Right atrium auricular region (tissue), 2 donors: ENCODE measurements around the gene CDK15. TPM values are rescaled to one million over a fixed set of nuclear protein-coding genes. Genes with fewer than 3 reads are reported as not detected.

Experiments
- DNase-seq: peaks from one replicate; pipeline ENCODE4 v3.0.0-alpha.2; 2019; ENCODE audit warnings: low spot score
- H3K27ac ChIP-seq, 2 donors: fragments of 200-600 bp; sonication (generic); 1 replicate in 1 of 2; 2 replicates in 1 of 2; pipeline ENCODE4 v1.5.1; 2016 to 2019
- H3K27me3 ChIP-seq, 2 donors: fragments of 200-600 bp; sonication (generic); one replicate each; pipeline versions ENCODE4 v1.5.1 to v1.6.0; 2017 to 2019
- H3K36me3 ChIP-seq: fragments of 200-600 bp; sonication (generic); one replicate; pipeline ENCODE4 v1.5.1; 2016
- H3K4me1 ChIP-seq, 2 donors: fragments of 200-600 bp; sonication (generic); one replicate each; pipeline versions ENCODE4 v1.5.1 to v1.6.0; 2017 to 2019
- H3K4me3 ChIP-seq, 2 donors: fragments of 200-600 bp; sonication (generic); 1 replicate in 1 of 2; 2 replicates in 1 of 2; pipeline ENCODE4 v1.5.1; 2017 to 2019; ENCODE audit warnings: mild to moderate bottlenecking in 1 of 2, moderate library complexity in 1 of 2
- H3K9me3 ChIP-seq, 2 donors: fragments of 200-600 bp; sonication (generic); one replicate each; pipeline ENCODE4 v1.5.1; 2019
- total RNA-seq, 2 donors: library from RNA; depleted of rRNA; stranded (reverse); fragments of >200 nt; gene quantifications; one replicate each; pipeline ENCODE4 v1.1.0, GENCODE V29; 2016
- TF ChIP-seq, protein P1 (sequence below), 2 donors: fragments of 200-600 bp; sonication (generic); IDR thresholded peaks; one replicate each; pipeline ENCODE4 v1.5.1; 2019; ENCODE audit warnings: antibody characterized with exemption in 2 of 2

CDK15 gene
- total RNA-seq, 2 donors from 2014 or later = not detected

DNA sequence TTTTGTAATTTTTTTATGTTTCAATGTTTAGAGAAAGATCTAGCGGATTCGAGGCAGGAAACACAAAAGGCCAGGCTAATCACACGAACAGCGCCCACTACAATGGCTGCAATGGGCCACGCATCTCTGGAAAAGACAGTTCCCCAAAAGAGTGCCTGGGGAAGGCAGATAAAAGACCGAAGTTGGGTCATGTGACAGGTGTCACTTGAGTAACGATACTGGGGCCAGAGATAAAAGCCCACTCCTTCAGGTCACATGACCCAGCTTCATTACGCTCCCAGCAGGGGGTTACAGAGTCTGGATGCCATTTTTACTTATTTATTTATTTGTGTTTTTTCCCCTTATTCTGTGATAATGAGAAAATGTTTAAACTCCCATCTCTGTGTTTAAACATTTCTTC is 95.4 kb downstream of the CDK15 start:
- Histone ChIP-seq H3K4me3 (no peak overlapping the region), H3K36me3 (no peaks in the 10 kb centered on the region), H3K9me3 (no peaks in the 10 kb centered on the region), H3K27me3 (peaks cover 0 to 5% of the 10 kb centered on the region in 2 donors), H3K27ac (no peak overlapping the region), H3K4me1 (no peaks in the 10 kb centered on the region)
- no peak for DNase-seq
- TF ChIP-seq, protein P1, sequence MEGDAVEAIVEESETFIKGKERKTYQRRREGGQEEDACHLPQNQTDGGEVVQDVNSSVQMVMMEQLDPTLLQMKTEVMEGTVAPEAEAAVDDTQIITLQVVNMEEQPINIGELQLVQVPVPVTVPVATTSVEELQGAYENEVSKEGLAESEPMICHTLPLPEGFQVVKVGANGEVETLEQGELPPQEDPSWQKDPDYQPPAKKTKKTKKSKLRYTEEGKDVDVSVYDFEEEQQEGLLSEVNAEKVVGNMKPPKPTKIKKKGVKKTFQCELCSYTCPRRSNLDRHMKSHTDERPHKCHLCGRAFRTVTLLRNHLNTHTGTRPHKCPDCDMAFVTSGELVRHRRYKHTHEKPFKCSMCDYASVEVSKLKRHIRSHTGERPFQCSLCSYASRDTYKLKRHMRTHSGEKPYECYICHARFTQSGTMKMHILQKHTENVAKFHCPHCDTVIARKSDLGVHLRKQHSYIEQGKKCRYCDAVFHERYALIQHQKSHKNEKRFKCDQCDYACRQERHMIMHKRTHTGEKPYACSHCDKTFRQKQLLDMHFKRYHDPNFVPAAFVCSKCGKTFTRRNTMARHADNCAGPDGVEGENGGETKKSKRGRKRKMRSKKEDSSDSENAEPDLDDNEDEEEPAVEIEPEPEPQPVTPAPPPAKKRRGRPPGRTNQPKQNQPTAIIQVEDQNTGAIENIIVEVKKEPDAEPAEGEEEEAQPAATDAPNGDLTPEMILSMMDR (IDR thresholded peaks at IDR 0.05) = no peak

DNA sequence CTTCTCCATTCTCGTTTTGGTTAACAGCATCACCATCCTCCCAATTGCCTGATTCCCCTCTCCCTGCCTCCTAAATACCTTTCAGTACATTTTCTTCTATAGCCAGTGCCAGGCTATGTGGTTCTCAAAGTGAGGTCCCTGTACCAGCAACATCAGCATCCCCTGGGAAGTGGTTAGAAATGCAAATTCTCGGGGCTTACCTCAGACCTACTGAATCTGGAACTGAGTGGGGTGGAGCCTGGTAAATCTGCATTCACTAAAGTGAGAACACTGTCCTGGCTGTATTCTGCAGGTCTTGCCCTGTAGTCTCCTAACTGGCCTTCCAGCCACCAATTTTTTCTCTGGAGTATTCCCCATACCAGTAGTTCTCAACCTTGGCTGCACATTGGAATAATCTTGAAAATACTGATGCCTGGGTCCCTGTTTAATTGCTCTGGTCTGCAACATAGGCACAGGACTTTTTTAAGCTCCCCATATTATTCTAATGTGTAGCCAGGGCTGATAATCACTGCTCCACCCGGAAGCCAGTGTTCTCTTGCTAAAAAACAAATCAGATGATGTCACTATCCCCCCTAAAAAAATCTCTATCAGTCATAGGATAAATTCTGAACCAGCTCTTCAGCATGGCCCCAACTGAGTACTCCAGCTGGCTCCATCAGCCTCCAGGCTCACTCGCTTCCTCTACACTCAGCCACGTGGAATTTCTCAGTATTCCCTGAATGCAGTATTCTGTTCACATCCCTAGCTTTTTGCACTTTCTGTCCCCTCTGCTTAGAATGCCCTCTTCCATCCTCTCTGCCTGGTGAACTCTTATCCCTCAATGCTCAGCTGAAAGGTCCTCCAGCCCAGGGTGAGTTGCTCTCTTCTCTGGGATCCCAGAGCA is 98.4 kb downstream of the CDK15 start:
- DNase-seq = no peak
- H3K27me3 ChIP-seq = peaks cover 0 to 5% of the 10 kb centered on the region in 2 donors
- TF ChIP-seq, protein P1 (IDR thresholded peaks at IDR 0.05) = no peak
- H3K36me3 ChIP-seq = no peaks in the 10 kb centered on the region
- no peak overlapping the region for H3K27ac ChIP-seq
- H3K4me3 ChIP-seq = no peak overlapping the region
- peaks cover 0 to 4% of the 10 kb centered on the region in 2 donors for H3K4me1 ChIP-seq
- no peaks in the 10 kb centered on the region for H3K9me3 ChIP-seq

DNA sequence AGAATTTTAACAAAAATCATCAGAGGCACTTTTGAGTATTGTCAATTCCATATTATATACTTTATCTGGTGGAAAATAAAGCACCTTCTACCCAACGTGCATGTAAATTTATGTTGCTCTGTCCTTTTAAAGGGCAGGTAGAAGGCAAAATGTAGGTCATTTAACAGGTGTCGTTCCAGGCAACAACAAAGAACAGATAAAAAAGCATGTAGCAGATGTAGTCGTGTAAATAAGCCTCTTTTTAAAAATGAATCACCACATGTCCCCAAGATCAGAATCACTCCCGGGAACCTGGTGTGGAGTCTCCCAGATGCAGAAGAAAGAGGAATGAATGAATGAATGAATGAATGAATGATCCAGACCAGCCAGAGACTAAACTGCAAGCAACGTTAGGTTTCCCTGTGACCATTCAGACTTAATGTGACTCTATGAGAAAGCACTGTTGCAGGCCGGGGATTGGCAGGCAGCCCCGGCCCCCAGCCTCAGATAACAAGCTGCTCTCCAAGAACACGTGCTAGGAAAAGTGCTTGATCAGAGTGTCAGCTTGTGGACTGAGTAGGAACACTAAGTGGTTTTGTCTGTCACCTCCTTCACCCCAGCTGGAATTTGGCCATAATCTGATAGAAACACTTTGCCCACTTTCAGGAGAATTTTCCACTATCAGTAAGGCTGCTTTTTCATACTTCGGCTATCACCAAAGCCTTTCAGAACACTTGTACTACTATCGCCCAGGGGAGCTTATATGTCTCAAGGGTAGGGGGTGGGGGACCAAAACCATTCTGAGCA is 100.6 kb downstream of the CDK15 start:
- DNase-seq = no peak
- no peak overlapping the region for H3K4me3 ChIP-seq

DNA sequence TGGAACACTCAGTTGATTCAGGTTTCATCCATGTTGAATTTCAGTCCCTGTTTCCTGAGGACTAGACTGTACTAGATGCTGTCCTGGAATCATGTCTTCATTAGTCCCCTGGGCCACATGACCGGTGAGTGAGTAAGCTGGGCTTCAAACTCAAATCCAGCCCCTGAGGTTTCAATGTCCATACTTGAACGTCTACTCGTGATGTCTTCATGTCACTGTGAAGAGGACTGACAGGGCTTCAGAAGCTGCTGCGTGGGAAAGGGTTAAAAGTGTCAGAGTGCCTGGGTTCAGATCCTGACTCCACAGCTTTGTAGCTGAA is 101.2 kb downstream of the CDK15 start:
- no peaks in the 10 kb centered on the region for H3K36me3 ChIP-seq
- H3K4me3 ChIP-seq = no peak overlapping the region
- H3K27me3 ChIP-seq = no peaks in the 10 kb centered on the region
- H3K27ac ChIP-seq = no peak overlapping the region
- peaks cover 0 to 4% of the 10 kb centered on the region in 2 donors for H3K4me1 ChIP-seq
- H3K9me3 ChIP-seq = no peaks in the 10 kb centered on the region
- TF ChIP-seq, protein P1 (IDR thresholded peaks at IDR 0.05) = no peak
- no peak for DNase-seq

More for the DNA sequence above, 100.6 kb downstream of the CDK15 start:
- peaks cover 0 to 4% of the 10 kb centered on the region in 2 donors for H3K4me1 ChIP-seq
- H3K9me3 ChIP-seq = no peaks in the 10 kb centered on the region
- TF ChIP-seq, protein P1 (IDR thresholded peaks at IDR 0.05) = no peak
- no peaks in the 10 kb centered on the region for H3K36me3 ChIP-seq
- no peaks in the 10 kb centered on the region for H3K27me3 ChIP-seq
- no peak overlapping the region for H3K27ac ChIP-seq

DNA sequence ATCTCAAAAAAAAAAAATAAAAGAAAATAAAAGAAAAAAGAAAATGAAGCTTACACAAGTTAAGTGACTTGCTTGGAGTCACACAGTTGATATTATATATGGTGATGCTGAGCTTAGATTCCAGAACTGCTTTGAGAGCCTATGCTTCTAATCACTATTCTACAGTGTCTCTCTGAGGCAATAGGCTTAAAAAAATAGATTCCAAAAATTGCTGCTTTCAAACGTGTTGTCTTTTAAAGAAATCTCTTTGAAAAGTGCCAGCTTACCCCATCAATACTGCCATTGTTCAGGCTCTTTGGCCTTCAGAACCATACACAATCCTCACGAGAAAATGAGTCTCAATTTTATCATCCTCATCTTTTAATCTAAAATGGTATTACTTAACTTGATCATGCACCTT is 102.6 kb downstream of the CDK15 start:
- Histone ChIP-seq H3K4me3 (no peak overlapping the region), H3K27me3 (no peaks in the 10 kb centered on the region), H3K36me3 (no peaks in the 10 kb centered on the region), H3K9me3 (no peaks in the 10 kb centered on the region), H3K4me1 (peaks cover 0 to 4% of the 10 kb centered on the region in 2 donors), H3K27ac (no peak overlapping the region)
- TF ChIP-seq, protein P1 (IDR thresholded peaks at IDR 0.05) = no peak
- DNase-seq = no peak
